ENCODE data around the gene HOXA2.

The HOXA2 gene

DNA sequence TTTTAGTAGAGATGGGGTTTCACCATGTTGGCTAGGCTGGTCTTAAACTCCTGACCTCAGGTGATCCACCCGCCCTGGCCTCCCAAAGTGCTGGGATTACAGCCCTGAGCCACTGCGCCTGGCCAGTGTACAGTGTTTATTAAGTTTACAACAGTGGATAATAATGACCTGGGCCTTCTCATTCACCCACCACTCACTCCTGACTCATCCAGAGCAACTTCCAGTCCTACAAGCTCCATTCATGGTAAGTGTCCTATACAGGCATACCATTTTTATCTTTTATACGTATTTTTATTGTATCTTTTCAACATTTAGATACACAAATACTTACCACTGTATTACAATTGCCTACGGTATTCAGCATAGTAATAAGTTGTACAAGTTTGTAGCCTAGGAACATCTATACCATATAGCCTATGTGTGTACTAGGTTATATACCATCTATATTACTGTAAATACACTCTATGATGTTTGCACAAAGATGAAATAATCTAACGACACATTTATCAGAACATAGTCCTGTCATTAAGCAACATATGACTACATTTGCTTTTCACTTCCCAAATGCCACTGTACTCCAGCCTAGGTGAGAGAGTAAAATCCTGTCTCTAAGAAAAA, 23.8 kb downstream of the HOXA2 start:
- DNase-seq (ENCODE audit: low read depth): no peak

GRCh38 chr7:27073076-27073475, 29.4 kb downstream of the HOXA2 start:
- no peak for DNase-seq (ENCODE audit: low read depth)

GRCh38 chr7:27071622-27072390, 30.7 kb downstream of the HOXA2 start:
- DNase-seq (ENCODE audit: low read depth): no peak

DNA sequence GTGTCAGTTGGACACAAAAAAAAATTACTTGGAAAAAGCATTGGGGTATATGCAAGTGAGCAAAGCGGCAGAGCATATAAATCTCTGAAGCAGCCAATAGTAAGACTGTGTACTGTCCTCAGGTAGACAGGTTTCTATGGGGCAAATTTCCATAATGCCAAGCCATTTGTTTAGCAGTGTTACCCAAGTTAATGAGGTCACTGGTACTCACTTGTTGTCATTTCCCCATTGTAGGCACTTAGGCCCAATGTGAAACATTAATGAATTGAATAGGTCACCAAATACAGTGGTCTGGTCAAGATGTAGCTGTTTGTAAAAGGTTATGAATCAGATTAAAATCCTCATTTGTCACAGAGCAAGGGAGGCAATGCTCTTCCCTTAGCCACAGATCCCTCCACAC, 34.2 kb downstream of the HOXA2 start:
- no peak for DNase-seq (ENCODE audit: low read depth)

- no peak for DNase-seq (ENCODE audit: low read depth)
Observed at GRCh38 chr7:27066148-27066547, 36.3 kb downstream of the HOXA2 start.

- DNase-seq (ENCODE audit: low read depth): no peak
Observed at GRCh38 chr7:27065709-27066108, 36.8 kb downstream of the HOXA2 start.

DNA sequence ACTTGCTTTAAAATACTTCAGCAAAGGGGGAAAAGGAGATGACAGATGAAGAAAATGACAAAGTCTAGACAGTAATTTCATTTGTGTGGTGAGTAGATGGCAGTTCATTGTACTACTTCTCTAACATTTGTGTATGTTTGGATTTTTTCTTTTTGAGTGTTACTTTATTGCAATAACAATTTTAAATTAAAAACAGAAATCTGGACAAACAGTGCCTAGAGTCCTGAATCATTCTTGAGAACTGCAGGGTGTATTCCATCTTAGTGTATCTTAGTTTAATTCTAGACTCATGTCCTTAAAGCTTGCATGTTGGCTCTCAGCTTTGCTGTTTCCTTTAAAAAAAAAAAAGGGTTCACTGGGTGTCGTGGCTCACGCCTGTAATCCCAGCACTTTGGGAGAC, 37.8 kb downstream of the HOXA2 start:
- DNase-seq (ENCODE audit: low read depth): no peak

GRCh38 chr7:27064159-27064558, 38.3 kb downstream of the HOXA2 start:
- no peak for DNase-seq (ENCODE audit: low read depth)

DNA sequence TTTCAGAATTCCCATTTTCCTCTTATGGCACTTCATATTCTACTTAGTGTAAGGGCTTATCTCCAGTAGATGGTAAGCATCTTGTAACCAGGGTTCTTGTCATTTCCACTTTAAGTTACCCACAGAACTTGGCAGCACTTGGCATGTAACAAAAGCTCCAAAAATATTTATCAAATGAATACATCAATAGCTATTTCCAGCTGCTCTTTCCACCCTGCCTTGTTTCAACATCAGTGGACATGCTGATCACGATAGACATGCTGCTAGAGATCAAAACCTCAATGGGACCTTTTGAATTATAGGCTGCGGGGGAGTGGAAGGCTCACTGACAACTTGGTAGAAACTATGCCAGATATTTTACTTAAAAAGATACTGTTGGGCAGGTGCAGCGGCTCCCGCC, 39.5 kb downstream of the HOXA2 start:
- no peak for DNase-seq (ENCODE audit: low read depth)

DNA sequence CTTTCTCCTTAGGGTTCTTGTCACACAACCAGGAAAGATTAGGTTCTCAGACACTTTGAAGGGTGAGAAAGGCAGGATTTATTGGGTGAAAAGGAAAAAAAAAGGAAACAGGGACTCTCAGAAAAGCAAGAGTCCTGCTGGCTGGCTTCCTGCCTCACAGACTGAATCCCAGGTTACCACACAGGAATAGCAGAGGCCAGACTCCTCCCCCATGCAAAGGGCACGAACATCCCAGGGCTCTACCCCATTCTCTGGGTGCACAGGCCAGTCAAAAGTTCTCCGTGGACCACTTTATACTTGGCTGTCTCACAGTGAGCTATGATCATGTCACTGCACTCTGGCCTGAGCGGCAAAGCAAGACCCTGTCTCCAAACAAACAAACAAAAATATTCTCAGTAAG, 49.3 kb downstream of the HOXA2 start:
- no peak for DNase-seq (ENCODE audit: low read depth)

GRCh38 chr7:27051451-27051850, 51.0 kb downstream of the HOXA2 start:
- DNase-seq (ENCODE audit: low read depth): no peak
